HK-2 (cell line): ENCODE results near the gene SLF2.

Experiments used
- DNase-seq: peaks from one replicate; pipeline ENCODE4 v3.0.0-alpha.2; 2018; ENCODE audit not compliant: unreplicated experiment

SLF2 gene

DNA sequence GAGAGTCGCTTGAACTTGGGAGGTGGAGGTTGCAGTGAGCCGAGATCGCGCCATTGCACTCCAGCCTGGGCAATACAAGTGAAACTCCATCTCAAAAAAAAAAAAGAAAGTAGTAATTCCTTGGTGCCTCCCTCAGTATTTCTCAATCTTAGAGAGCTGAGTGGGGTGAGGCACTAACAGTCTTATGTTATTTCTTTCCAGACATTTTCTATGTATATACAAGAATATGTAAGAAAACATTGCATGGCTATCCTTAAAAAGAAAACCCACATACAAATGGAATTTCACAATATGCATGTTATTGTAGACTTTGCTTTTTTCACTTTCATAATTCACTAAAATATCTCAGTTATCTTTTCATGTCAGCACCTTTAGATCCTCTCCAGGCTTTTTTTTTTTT is 13.6 kb upstream of the SLF2 start:
- DNase-seq, result no peak

DNA sequence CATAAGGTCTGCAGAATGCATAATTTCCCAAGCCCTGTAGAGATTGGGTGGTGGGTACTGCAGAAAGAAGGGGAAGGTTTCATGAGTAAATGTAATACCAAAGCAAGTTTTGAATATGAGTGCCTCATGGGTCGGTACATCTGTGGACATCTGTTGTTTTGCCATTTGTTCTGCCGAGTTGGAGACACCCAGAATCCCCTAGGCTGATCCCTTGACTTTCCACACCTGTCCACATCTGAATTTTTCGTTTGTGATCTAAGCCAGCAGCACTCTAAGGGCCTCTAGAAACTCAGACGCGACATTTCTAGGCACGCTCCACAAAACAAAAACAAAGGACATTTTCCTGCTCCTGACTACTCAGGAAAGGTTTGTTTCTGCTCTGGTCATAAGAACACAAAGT is 11.7 kb upstream of the SLF2 start:
- no peak for DNase-seq

DNA sequence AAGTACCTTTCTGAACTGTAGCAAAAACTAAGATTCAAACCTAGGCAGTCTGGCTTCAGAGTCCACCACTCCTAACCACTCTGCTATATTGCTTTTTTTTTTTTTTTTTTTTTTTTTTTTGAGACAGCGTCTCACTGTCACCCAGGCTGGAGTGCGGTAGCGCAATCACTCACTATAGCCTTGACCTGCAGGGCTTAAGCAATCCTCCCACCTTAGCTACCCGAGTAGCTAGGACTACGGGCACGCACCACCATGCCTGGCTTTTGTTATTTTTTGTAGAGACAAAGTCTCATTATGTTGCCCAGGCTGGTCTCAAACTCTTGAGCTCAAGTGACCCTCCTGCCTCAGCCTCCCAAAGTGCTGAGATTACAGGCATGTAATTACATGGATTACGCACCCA is 10.1 kb upstream of the SLF2 start:
- no peak for DNase-seq

DNA sequence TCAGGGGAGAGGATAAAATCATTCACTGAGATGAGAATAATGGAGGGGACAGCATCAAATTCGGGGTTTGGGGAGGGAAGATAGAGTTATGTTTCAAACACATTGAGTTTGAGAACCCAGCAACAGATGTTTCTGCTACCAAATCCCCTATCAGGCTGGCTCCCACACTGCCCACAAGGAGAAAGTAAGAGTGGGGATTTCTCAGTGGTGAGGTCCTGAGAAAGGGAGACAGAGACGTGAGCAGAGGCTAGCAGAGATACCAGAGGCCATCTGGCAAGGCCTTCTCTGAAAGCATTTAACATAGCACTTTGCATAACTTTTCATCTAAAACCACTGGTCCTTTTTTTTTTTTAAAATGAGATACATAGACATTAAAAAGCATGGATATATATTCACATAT is 7.8 kb upstream of the SLF2 start:
- DNase-seq, result no peak

DNA sequence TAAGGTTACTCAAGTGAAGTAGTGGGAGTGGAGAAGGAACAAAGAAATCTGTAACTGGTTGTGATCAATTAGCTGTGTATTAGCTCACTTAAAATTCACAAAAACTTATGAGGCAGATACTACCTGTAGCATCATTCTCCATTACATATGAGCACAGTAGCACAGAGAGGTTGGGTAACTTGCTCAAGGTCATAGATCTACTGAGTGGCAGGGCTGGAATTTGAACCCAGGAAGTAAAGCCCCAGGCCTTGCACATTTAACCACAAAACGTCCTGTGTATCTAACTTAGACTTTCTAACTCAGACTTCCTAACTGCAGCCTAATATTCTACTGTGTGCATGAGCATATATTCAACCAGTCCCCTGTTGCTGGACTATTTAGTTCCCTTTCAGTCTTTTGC is 5.6 kb upstream of the SLF2 start:
- DNase-seq, result no peak

DNA sequence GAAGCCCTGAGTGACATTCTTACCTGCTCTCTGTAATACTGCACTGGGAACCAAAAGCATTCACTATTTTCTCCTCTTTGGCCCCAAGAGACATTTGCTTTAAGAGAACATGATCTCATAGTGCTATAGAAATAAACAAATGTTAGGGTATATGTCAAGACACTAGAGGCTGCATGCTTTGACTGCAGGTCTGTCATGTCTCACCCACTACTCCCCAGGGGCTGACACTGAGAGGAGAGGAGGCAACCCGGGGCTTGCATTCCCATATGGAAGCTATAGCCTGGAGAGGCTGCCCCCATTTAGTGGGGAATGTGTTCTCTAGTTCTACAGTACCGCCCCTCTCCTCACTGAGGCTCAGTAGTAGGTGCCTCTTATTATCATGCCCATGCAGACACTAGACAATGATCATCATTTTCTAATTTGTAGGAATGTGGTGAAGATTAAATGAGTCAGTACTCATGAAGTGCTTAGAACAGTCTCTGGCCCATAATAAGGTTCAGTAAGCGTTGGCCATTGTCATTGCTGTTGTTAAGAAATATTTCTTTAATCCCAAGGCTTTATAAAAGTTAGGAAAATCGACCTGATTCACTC is 4.9 kb upstream of the SLF2 start:
- DNase-seq, result no peak

DNA sequence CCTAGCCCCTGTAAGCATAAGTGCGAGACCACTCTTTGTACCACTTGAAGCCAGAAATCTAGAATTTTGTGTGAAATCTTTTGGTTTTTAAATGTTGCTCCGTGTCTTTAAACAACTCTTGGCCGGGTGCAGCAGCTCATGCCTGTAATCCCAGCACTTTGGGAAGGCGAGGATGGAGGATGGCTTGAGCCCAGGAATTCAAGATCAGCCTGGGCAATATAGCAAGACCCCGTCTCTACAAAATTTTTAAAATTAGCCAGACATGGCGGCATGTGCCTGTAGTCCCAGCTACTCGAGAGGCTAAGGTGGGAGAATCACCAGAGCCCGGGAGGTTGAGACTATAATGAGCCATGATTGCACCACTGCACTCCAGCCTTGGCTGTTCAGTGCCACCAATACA is 4.4 kb upstream of the SLF2 start:
- DNase-seq, result no peak

DNA sequence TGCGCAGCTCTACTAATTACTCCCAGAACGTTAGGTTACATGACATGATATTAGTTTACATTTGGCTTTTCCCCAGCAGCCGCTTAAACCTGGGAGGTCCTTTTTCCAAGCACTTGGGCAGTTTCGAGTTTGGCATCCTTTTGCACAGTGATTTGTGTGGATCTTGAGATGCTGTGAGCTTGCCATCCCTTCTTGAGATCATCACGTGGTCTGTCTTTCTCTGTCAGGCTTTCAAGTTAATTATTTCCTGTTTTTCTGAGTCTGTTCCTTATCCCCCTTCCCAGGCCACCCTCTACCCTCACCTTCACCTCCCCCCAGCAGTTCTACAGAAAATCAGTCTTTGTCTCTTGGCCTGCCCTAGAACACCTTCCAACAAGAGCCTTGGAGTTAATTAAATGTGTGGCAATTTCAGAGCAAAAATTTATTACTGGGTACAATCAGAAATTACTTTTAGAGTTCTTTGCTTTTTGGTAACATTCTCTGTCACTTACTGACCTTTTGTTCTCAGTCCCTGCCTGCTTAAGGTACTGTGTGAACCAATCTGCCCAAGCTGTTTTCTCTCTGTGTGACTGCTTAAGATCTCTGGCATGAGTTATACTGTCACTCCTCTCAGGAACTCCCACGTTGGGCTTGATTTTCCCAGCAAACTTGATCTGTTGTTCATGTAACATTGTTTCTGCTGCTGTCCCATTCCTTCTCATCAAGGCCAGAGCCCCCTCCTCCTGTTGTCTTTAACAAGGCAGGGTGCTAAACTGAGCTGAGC is 3.1 kb upstream of the SLF2 start:
- DNase-seq, result no peak

DNA sequence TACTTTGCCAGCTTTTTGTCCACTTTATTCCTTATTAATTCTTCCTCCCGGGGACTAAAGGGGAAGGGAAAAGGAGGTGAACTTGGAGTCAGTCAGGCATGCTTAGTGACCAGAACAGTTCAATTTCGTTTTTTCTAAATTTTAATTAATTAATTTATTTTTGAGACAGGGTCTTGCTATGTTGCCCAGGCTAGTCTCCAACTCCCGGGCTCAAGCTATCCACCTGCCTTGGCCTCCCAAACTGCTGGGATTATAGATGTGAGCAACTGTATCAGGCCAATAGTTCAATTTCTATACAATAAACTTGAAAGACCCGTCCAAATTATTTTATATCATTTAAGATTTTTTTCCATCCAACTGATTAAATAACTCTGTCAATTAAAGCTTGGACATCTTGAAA is 1.3 kb upstream of the SLF2 start:
- DNase-seq, result no peak

DNA sequence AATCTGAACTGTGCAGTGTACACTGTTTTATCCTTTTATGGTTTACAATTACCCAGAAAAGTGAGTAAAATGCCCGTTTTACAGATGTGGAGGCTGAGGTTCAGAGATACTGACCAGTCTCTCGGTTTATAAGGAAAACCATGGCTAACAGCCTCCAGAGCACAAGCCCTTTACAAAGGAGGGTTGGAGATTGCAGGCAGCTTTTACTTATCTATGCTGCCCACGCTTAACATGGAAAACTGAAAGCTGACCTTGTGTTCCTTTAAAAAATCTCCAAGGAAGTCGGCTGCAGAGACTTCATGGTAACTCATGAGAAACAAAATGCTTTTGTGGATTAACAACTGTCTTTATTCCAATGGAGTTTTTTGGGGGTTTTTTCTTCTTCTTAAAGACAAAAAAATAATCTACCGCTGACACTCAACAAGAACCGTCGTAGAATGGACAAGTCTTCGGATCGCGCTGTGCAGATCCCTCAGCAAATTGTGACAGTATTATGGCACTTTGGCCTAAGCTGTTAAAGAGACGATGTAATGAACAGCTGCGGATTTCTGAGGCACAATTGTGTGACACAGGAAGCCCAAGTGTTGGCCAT is 654 bp upstream of the SLF2 start:
- no peak for DNase-seq

DNA sequence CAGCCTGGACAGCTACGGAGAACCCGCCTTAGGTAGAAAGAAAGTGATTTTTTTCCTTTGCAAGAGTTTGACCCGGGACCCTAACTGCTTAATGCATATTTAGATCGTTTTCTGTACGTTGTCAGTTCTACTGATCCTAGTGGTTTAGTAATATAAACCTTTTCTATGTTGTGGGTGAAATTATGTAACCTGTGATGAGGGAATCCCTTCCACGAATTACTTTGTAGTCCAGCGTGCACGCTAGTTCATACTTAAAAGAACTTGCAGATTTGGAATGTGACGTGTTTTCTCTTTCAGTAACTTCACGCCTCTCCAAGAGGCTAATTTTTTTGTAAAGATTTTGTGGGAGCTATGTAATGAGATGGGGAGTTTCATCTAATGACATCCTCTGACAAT is 705 bp downstream of the SLF2 start:
- DNase-seq, result no peak

DNA sequence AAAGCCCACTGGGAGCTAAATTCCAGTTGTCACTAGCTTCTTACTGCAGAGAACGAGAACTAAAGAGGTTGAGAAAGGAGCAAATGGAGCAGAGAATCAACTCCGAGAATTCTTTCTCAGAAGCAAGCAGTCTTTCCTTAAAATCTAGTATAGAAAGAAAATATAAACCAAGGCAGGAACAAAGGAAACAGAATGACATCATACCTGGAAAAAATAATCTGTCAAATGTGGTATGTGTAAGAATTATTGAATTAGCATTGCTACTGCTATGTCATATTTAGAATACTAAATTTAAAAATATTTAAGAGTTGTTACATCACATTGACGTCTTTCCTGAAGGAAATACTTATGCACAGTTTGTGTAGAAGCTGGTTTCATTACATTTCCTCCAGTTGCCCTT is 4.3 kb downstream of the SLF2 start:
- no peak for DNase-seq

DNA sequence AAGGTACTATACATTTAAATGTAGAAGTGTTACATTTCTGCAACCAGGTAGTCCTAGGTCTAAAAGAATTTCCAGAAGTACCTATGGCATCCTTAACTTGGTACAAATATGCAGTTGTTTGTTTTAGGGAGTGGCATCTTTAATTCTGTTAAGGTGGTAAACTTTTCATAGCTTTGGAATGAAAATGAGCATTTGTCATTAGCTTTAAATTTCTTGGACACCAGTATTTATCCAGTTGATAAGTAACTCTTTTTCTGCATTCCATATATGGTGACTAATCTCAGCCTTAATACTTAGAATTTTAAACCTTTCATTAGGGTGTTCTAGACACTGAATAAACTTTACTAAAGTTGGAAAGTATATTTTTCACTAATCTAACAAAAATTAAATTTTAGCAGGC is 10.8 kb downstream of the SLF2 start:
- no peak for DNase-seq

DNA sequence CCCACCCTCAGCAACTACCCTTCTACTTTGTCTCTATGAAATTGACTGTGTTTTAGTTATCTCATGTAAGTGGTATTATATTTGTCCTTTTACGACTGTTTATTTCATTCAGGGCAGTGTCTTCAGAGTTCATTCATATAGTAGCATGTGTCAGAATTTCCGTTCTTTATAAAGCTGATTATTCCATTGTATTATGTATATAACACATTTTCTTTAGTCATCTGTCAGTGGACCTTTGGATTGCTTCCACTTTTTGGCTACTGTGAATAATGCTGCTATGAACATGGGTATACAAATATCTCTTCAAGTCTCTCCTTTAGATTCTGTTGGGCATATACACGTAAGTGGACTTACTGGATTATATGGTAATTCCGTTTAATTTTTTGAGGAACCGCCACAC is 14.5 kb downstream of the SLF2 start:
- DNase-seq, result no peak

DNA sequence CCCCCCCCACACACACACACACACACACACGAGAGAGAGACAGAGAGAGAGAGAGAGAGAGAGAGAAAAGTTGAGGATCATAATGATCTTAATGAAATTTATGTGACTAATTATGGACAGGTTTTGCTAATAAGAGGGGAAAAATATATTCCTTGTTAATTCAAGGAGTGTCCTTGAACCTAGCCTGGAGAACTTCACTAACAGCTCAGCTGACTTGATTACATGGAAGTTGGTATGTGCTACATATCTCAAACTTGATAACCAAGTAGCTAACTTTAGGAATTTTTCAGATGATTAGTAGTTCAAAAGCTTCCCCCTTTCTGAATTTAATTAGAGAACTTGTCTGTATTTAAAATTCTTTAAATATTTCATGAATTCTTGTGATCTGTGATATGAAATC is 15.3 kb downstream of the SLF2 start:
- no peak for DNase-seq

DNA sequence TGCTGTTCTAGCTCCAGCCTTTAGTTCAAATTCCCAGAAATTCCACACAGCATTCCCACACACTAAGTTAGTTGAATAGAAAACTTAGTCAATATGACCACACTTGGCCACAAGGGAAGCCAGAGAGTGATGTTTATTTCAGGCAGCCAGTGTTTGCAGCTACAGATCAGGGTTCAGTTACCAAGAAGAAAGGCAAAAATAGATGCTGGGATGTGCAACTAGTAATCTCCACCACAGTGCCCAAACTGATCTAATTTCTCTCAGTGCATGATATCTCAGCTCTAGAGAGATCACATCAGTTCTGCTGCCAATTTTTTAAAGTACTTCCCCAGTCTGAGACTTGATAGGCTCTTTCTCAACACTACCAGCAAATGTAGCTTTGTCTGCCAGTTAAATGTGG is 17.6 kb downstream of the SLF2 start:
- no peak for DNase-seq

DNA sequence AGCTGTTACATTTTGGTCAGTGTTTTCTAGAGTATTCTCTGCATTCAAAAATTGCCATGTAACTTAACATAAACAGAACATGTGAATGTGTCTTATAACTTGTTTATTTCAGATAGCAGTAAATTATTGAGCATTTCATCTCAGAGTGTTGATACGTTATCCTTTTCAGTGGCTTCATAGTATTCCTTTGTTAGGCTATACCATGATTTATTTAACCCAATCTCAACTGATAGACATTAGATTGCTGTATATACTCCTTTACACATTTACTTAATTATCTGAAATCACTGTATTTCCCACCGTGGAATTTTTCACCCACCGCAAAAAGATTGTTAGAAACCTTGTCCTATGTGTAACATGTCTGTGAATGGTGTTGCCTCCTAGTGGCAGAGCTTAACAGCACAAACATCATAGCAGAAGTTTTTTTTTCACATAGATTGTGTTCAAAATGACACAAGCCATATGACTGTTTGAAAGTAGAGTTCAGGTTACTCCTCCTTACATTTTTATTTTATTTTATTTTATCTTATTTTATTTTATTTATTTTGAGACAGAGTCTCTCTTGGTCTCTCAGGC is 21.4 kb downstream of the SLF2 start:
- DNase-seq, result no peak

DNA sequence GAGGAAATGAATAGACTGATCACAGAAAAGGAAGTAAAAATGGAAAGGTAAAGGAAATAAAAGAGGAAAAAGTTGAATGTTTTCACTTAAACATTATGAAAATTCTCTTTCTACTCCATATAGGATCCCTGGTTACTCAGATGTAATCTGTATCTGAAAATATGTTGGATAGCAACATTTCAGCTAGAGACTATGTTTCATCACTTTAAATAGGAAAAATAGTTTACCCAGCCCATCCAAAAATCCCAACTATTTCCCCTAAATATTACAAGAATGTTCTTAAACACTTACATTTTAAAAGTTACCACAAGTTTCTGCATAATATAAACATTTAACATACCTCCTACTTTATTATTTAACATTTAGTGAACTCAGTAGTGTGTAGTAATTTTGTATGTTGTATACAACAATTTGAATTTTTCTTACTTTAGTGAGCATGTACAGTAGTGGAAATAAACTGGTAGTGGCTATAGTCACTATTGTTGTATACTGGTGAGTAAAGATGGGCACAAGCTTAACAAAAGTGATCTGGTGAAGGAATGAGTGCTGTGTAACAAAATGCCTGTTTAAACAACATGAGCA is 27.1 kb downstream of the SLF2 start:
- no peak for DNase-seq

DNA sequence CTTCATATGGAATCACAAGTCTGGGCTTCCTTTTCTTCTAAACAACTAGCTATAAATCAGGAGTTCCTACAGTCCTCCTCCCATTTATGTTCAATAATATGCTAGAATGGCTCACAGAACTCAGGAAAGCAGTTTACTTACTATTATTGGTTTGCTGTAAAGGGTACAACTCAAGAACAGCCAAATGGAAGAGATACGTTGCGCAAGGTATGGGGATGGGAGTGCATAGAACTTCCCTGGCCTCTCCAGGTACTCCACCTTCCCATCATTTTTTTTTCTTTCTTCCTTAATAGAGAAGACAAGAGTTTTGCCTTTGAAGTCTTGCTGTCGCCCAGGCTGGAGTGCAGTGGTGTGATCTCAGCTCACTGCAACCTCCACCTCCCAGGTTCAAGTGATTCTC is 29.5 kb downstream of the SLF2 start:
- no peak for DNase-seq

DNA sequence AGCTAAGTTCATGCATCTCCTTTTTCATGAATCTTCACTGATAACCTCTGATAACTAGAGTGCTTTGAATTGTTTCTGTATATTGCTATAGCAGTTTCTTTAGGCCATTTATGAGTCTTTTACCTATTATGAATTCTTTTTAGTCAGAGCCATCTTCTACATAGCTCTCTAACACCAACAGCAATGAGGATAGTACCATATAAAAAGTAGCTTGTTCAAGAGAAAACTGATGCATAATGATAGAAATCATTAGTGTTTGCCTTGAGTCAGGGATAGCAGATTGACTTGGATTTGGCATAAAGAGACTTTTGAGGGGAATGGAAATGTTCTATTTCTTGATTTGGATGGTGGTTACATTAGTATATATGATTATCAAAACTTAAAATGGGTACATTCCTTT is 30.7 kb downstream of the SLF2 start:
- DNase-seq, result no peak

DNA sequence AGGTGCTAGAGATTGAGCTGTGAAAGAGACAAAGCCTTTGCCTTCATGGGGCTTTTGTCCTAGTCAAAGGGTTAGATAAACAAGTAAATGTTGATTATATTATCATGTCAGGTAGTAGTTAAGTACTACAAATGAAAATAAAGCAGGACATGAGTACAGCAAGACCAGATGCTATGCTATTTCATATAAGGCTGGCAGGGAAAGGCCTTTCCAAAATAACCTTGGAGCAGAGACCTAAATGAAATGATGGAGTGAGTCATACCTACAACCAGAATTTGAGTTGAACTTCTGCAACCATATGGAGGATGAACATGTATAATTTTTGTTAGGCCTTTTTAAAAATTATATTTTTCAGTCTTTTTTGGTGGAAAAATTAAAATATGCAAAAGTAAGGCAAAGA is 33.0 kb downstream of the SLF2 start:
- no peak for DNase-seq

DNA sequence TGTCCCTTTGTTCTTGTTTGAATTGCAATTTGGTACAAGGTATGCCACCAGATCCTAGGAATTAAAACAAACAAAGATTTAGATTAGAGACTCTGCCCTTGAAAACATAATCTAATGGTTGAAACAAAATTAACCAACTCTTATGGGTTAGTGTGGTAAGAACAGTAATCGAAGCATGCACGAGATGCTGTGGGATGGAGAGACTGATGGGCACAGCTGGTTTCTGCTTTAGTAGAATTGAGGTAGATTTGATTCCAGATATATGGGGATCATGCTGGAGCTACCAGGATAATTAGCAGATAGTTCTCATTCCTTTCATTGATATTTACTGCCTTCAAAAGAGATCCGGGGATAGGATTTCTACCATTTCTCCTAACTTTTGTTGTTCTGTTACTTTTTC is 36.2 kb downstream of the SLF2 start:
- DNase-seq, result no peak

DNA sequence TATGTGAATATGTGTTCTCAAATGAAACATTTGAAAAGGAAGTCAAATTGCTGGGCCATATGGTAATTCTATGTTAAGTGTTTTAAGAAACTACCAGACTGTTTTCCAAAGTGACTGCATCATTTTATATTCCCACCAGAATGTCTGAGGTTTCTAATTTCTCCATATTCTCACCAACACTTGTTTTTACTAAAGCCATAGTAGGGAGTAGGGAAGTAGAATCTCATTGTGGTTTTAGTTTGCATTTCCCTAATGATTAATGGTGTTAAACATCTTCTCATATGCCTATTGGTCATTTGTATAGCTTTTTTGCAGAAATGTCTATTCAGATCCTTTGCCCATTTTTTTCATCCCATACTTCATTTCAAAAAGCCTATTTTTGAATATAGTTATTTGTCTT is 47.5 kb downstream of the SLF2 start:
- DNase-seq, result no peak
